NOMO-1 treated with DMSO at 0.1 percent for 48 hours (cell line): ENCODE results near the gene ITGB6.

ENCODE experiments used
- DNase-seq: peaks from one replicate; lab custom pipeline; 2025; ENCODE audit not compliant: unreplicated experiment; lab: John Stamatoyannopoulos, UW

Gene ITGB6

DNA sequence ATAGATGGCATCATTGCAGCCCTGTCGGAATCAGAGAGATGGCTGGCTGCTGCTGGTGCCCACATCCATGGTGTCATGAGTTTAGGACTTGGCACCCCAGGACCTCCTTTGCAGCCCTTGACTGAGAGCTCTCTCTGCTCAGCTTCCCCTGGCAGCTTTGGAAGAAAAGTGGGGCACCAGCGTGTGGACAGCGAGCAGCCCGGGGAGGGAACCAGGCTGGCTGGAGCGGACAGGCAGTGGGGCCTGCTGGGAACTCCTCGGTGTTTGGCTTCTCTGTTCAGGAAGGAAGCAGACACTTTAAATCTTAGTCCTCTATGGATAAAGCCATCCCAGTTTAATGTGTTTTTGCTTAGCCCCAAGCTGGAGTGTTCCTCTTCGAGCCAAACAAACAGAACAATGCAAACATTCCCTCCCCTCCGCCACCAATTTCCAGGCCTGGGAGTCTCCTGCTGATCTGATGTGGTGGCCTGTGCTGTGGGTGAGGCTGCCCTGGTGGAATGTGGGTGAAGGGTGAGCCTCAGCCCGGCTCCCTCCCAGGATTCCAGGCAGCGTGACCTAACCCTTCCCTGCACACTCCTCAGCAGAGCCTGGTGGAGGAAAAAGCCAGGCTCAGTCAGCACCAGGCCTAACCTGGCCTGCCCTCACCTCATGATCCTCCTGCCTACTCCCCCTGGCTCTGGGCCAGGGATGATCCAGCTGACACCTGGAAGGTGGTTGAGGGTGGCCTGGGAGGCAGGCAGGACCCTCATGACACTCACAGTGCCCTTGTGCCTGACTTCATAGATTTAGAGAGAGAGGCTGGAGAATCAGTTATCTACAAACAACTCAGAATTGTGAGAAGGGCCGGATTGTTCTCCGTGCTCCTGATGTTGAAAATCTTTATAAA is 21.6 kb upstream of the ITGB6 start:
- DNase-seq = no peak

DNA sequence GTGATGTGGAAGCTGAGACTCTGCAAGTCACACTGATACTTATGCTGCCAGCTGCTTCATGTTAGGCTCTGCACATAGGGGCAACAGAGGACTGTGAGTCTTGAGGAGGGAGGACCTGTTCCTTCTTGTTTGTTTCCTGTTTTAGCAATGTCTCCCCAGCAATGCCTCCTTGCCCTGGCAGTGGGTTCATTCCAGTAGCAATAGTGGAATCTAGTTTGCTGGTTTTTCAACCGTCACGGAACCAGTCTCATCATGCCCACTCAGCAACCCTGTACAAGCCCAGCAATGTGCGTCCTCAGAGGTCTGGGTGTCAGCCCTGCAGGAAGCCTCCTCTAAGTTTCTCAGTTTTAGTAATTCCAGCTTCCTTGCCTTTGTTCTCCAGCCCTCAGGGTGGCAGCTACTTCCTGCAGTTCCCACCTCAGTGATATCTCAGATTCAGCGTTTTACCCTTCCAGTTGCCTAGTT is 20.5 kb upstream of the ITGB6 start:
- DNase-seq = no peak

- no peak for DNase-seq
These were observed 20.0 kb upstream of the ITGB6 start for GRCh38 chr2:160220026-160220425.

- DNase-seq = peak; percentile 4
These were observed 14.7 kb upstream of the ITGB6 start for GRCh38 chr2:160214461-160215445.

DNA sequence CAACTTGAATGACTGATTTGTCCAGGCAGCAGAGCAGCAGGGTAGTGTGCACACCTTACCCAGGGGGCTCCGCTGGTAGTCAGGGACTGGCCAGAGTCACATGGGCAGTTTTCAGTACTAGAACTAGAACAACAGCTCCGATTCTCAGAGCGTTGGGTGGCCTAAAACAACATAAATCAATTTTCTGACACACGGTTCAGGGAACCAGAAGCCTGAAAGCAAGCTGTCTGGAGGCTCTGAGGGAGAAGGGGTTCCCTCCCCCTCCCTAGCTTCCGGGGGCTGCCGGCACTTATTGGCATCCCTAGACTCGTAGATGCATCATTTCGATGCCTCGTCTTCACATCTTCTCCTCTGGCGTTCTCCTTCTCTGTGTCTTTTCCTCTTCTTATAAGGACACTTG is 13.4 kb upstream of the ITGB6 start:
- no peak for DNase-seq

- peak; percentile 80 for DNase-seq
These were observed 10.6 kb upstream of the ITGB6 start for GRCh38 chr2:160210599-160211138.

DNA sequence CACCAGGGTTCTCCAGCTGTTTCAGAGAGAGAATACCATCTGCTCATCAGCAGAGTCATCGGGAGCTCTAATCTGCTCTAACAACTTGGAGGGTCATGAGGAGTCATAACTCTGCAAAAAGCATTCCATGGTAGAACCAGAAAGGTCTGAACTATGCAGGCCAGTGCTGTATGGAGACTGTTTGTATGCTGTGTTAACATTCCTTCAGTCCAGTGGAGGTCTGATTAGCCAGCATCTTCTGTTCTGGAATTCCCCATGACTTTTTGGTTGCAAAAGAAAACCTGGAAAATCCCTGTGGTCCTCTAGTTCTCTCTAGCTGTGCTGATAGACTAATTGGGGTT is 9.4 kb upstream of the ITGB6 start:
- no peak for DNase-seq

DNA sequence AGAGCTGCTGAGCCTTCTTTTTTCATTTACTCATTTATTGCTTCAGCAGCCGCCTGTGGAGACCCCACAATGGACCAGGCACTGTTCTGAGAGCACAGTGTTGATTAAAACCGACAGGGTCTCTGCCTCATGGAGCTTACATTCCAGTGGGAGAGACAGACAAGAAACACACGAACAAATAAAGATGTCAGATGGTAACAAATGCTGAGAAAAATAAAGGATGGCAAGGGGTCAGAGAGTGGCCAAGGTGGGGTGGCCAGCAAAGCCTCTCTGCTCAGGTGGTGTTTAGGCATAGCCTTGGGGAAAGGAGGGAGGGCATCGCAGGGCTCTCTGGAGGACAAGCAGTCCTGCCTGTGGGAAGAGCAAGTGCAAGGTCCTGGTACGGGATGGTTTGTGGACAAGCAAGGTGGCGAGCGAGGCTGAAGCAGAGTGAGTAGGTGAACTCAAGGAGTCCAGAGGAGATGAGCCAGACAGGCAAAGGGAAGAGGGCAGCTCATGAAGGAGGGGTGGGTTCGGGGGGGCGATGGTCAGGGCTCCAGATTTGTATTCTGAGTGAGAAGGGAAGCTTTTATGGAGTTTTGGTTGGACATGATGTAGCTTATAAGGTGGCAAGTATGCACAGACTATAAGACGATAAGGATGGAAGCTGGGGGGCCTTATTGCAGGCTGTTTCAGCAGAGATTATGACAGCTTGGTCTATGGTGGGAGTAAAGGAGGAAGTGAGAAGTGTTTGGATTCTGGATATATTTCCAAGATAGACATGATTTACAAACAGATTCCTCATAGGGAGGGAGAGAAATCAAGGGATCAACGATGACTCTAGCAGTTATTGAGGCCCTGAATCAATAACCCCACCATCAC is 8.8 kb upstream of the ITGB6 start:
- no peak for DNase-seq

DNA sequence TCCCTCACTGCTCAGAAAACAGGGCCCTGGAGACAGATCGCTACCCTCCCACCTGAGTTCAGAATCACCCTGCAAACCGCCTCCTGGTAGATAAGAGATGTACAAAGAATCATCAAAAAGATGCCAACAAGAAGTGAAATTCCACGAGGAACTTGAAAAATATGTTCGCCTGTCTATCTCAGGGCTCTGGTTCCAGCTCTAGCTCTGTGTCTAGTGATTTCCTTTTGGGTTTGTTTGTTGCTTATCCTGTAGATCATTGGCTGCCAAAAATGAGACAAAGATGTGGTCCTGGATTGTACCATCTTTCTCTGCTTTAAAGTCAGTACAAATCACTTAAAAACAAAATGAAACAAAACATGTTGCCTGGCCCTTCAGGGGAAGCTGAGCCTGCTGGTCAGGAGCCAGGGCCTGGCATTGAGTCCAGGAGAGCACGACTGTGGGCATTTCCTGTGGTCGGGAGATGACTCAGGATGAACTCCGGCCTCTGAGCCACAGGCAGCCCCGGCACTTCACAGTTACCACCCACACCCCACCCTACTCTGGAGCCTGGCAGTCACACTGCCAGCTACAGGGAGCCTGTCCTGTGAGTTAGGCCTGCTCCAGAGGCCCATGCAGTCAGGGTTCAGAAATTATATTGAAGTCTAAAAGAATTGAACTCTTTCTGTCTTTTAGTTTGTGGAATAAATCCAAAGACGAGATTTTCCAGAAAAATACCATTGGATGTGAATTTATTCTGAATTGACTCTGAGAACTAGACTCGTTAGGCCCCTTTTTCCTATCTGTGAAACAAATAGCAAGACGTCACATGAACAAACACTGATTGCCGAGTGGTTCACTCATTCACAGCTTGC is 8.0 kb upstream of the ITGB6 start:
- DNase-seq = peak; percentile 4

DNA sequence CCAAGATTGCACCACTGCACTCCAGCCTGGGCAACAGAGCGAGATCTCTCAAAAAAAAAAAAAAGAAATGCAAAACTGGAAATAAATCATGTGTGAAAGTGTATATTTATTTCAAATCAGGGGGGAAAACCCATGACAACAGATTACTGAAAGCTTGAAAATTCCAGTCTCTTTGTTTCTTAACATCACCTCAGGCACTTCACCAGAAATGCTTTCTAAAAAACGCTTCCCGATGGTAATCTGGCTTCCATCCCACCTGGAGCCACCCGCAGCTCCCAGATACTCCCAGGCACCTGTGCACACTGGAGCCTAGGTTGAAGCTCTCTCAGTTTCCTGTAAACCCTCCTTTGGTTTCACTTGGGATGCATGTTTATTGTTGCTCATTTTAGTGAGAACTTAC is 7.2 kb upstream of the ITGB6 start:
- DNase-seq = no peak

- no peak for DNase-seq
These were observed 6.4 kb upstream of the ITGB6 start for GRCh38 chr2:160206436-160206835.

- no peak for DNase-seq
These were observed 5.4 kb upstream of the ITGB6 start for GRCh38 chr2:160205505-160205904.

DNA sequence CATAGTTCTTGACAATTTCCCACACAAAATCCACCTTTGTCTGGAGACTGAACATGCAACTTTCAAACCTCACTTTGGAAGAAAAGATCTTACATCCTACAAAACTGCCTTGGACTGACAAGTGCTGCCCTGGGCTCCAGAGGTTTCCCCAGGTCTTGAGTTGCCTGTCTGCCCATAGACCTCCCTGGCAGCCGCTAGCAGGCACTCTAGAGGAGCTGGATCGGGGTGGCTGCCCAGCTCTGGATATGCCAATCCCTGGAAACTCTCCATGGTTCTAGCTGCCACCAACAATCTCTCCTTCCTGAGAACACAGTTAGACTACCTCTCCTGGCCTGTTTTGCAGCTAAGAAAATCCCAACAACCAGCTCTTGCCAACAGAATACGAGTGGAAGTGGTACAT is 3.4 kb upstream of the ITGB6 start:
- DNase-seq = no peak

DNA sequence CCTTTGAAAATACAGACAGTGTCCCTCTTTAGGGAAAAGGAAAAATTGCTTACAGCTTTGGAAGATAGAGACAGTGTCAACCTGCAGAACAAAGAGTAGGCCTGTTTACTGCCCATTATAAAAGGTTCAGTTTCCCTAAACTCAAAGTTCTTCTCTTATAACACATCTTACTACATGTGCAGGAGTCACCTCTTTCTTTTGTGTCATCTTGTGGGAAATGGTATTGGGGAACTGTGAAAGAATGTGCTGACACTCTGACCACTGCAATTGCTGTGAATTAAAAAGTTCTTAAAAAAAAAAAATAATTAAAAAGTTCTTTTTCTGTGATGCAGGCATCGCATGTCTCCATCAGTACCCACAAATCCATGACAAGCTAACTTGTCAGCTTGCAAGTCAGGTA is 2.9 kb upstream of the ITGB6 start:
- no peak for DNase-seq

DNA sequence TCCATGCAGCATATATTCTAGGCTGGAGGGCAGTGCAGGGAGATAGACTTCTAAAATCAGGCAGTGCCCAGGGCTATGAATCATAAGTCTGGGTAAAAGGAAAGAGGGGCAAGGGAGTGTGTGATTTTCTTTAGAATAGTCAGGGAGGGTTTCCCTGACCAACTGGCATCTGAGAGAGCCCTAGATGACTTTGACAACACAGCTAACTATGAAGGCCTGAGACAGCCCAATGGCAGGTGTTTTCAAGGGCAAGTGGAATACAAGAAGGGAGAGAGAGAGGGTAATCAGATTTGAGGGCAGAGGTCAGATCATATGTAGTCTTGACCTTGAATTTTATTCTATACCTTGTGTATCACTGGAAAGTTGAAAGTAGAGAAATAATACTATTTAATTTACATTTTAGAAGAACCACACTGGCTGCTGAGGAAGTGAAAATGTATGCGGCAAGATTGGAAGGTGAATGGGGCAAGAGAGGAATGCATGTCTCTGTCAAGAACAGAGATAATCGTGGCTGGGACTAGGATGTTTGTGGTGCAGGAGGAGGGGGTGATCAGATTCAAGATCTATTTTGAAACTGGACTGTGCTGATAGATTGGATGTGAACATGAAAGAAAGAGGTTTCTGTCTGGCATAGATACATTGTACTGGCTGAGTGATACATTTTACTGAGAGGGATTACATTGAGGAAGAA is 1.9 kb upstream of the ITGB6 start:
- DNase-seq = no peak

DNA sequence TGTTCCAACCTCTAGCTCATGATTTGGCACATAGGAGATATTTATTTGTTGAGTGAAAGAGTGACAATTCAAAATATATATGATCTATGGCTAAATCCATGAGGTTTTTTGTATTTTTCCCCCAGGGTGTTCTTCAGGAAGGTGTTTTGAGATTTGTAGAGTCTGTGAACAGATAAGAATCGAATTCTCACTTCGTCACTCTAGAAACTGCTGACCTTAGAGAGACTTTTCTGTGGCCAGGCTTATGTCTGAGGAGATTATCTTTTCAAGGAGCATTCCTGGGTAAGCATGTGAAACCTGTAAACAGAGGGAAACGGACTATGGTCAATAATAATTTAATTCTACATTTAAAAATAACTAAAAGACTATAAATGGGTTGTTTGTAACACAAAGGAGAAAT is 849 bp upstream of the ITGB6 start:
- DNase-seq = no peak

DNA sequence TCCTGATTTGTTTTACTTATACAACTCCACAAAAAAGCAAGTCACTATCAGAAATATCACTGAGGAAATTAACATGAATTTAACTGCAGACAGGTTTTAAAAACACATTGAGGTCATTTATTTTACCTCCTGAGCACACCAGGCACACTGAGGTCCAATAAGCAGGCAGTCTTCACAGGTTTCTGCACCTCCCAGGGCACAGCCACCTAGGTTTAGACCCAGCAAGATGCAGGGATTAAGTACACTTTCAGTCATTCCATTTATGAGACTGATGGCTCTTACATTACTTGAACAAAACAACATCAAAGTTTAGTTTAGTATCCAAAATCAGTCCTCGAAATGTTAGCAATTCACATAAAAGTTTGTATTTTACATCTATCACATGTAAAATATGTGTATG is 1.0 kb downstream of the ITGB6 start:
- DNase-seq = no peak

DNA sequence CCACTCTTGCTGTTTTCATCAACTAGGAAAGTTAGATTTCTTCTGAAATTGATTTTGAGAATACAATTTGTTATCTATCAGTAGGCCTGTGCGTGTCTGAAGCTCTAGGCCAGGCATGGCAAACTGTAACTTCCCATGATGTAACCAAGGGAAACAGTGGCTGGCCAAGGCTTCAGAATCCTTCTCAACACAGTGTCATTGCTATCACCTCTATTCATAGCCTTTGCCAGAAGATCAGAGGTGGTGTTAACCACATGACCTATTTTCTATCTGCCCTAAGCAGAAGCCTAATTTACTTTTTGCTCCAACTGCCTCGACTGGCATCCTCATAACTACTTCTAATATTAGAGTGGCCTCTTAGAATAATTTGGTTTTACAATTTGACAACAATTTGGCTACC is 2.5 kb downstream of the ITGB6 start:
- DNase-seq = no peak

DNA sequence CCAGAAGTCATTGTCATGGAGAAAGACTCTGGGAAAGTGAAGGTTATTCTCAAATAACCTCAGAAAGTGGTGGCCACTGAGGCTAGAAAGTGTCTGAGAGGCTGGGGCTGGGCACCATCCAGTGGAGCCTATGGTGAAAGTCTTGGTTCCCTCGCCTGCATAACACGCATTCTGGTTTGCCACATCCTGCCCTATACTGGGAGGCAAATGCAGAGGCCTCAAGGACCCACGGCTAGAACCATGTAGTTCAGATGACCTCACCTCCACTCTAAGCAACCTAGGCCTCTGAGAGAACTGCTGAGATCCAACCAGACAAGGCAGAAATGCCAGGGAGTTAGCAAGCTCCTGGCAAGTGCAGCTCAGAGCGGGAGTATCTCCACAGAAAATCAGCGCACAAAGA is 5.1 kb downstream of the ITGB6 start:
- DNase-seq = no peak
